Aorta (tissue), 5 donors: ENCODE measurements around the gene MBL2. TPM values are rescaled to one million over a fixed set of nuclear protein-coding genes. Genes with fewer than 3 reads are reported as not detected.

Source experiments
- ATAC-seq: fragments of 200-7000 bp; cut with Tn5 transposase; one replicate; pipeline ENCODE4 v1.9.1; 2022; ENCODE audit warnings: moderate library complexity; ENCODE audit not compliant: low FRiP score
- DNase-seq, 2 donors: peaks; one replicate each; pipeline ENCODE4 v3.0.0-alpha.2; 2020
- H3K27ac ChIP-seq, 2 donors: one replicate each; pipeline ENCODE4 v1.5.1; 2013; ENCODE audit warnings: low read length in 2 of 2, mild to moderate bottlenecking in 2 of 2, moderate library complexity in 2 of 2, control low read depth in 1 of 2, inconsistent platforms in 1 of 2, low read depth in 1 of 2
- H3K27me3 ChIP-seq, 2 donors: one replicate each; pipeline ENCODE4 v1.6.1; 2013; ENCODE audit warnings: control low read depth in 1 of 2, low read length in 1 of 2, mild to moderate bottlenecking in 1 of 2, moderate library complexity in 1 of 2; ENCODE audit not compliant: insufficient read depth in 2 of 2, control insufficient read depth in 1 of 2
- H3K36me3 ChIP-seq, 2 donors: one replicate each; pipeline ENCODE4 v1.6.1; 2013; ENCODE audit warnings: control low read depth in 1 of 2, low read length in 1 of 2, mild to moderate bottlenecking in 1 of 2; ENCODE audit not compliant: insufficient read depth in 2 of 2, control insufficient read depth in 1 of 2
- H3K4me1 ChIP-seq, 2 donors: one replicate each; pipeline ENCODE4 v1.6.1; 2013; ENCODE audit warnings: low read length in 2 of 2, control low read depth in 1 of 2, mild to moderate bottlenecking in 1 of 2, moderate library complexity in 1 of 2; ENCODE audit not compliant: insufficient read depth in 2 of 2, control insufficient read depth in 1 of 2
- H3K4me3 ChIP-seq, 2 donors: one replicate each; pipeline ENCODE4 v1.5.1; 2013; ENCODE audit warnings: low read length in 2 of 2, control low read depth in 1 of 2, mild to moderate bottlenecking in 1 of 2
- H3K9me3 ChIP-seq: one replicate; pipeline ENCODE4 v1.6.1; 2013; ENCODE audit warnings: mild to moderate bottlenecking, low read length; ENCODE audit not compliant: control insufficient read depth
- whole genome bisulfite sequencing, 2 donors: extraction: QIAGEN DNeasy Blood & Tissue Kit; methylation state at CpG; one replicate each; pipeline ENCODE4 v1.1.7; 2013; 5-methylcytosine and 5-hydroxymethylcytosine counted together
- intact Hi-C, 2 donors: fragments of 100-400 bp; cut with DNase I; formaldehyde crosslinking; loops; one replicate each; pipeline versions ENCODE4 v1.14.2 to v1.15.0; 2022
- polyA plus RNA-seq, 2 donors: library from polyadenylated mRNA; stranded (reverse); fragments of 200-250 nt; gene quantifications; one replicate each; pipeline ENCODE4 v1.2.3, GENCODE V29; 2013
- total RNA-seq, 2 donors: library from RNA; stranded (reverse); fragmentation: NEBNext Ultra II Directional; extraction: Animal tissue kit (Norgen Biotek cat#: 25700); gene quantifications; one replicate each; pipeline ENCODE4 v1.2.1, GENCODE V29; 2021
- donor health status: healthy with polysubstance abuse.
- donor health status: Bipolar disorder and iron deficiency.
- donor health status: DM: no; HTN: no; CAD: no.
- donor health status: DM: no; HTN: no; CAD: no.
- donor health status: DM: yes; HTN: yes; CAD: no.

MBL2 gene
- total and polyA plus RNA-seq, 4 donors = not detected

- Histone ChIP-seq H3K27ac (no peak overlapping the region), H3K4me1 (no peaks in the 10 kb centered on the region), H3K9me3 (no peaks in the 10 kb centered on the region), H3K27me3 (no peaks in the 10 kb centered on the region), H3K4me3 (no peak overlapping the region), H3K36me3 (no peaks in the 10 kb centered on the region)
- intact Hi-C loops = loop anchor here in 1 of 2 donors (5.0 kb wide), 1 partner anchor 43 kb away; no protein-coding TSS in a partner anchor
- WGBS, 2 donors = 71 to 91% methylated on average over 3 of the region's 3 CpGs
- ATAC-seq (no peak), DNase-seq (no peak)
Measured at GRCh38 chr10:52739380-52740154, 33.0 kb downstream of the MBL2 start.

GRCh38 chr10:52738951-52739350 is 33.6 kb downstream of the MBL2 start:
- ATAC-seq (no peak), DNase-seq (no peak)
- Histone ChIP-seq H3K27me3 (no peaks in the 10 kb centered on the region), H3K36me3 (no peaks in the 10 kb centered on the region), H3K9me3 (no peaks in the 10 kb centered on the region), H3K4me3 (no peak overlapping the region), H3K4me1 (no peaks in the 10 kb centered on the region), H3K27ac (no peak overlapping the region)
- intact Hi-C loops = no loop called here
- WGBS, 2 donors = 81 to 88% methylated on average over 5 of the region's 5 CpGs

- no peak overlapping the region for H3K27ac ChIP-seq
- 20 to 22% methylated on average over 9 of the region's 9 CpGs for WGBS, 2 donors
- H3K4me1 ChIP-seq = no peaks in the 10 kb centered on the region
- no peak for DNase-seq
- H3K27me3 ChIP-seq = no peaks in the 10 kb centered on the region
- intact Hi-C loops = loop anchor here in 1 of 2 donors (2.0 kb wide), 1 partner anchor 85 kb away; no protein-coding TSS in a partner anchor
- H3K9me3 ChIP-seq = no peaks in the 10 kb centered on the region
- H3K36me3 ChIP-seq = no peaks in the 10 kb centered on the region
- no peak for ATAC-seq
- no peak overlapping the region for H3K4me3 ChIP-seq
Measured at GRCh38 chr10:52729271-52730104, 43.1 kb downstream of the MBL2 start.

DNA sequence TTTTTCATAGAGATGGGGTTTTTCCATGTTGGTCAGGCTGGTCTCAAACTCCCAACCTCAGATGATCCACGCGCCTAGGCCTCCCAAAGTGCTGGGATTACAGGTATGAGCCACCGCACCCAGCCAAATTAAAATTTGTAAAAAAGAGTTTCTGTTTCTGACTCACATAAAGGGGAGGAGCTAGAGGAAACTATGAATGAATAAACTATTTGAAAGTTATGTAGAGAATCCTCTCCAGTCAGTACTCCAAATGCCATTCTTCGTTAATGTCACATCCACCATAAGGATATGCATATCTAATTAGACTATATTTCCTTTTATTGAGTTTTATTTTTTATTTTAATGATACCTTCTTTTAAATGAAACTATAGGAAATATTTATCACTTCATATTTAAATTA is 52.6 kb downstream of the MBL2 start:
- 93 to 95% methylated on average over 4 of the region's 4 CpGs for WGBS, 2 donors
- H3K27ac ChIP-seq = no peak overlapping the region
- no peaks in the 10 kb centered on the region for H3K4me1 ChIP-seq
- intact Hi-C loops = no loop called here
- DNase-seq (no peak), ATAC-seq (no peak)
- no peak overlapping the region for H3K4me3 ChIP-seq
- H3K9me3 ChIP-seq = no peaks in the 10 kb centered on the region
- H3K27me3 ChIP-seq = no peaks in the 10 kb centered on the region
- no peaks in the 10 kb centered on the region for H3K36me3 ChIP-seq
